ENCODE data around the gene UGT1A6. TPM values are rescaled to one million over a fixed set of nuclear protein-coding genes. Genes with fewer than 3 reads are reported as not detected.

Gene UGT1A6
- total and polyA plus RNA-seq, 2 of the 13 experiments (the other 11 are each of a cell fraction or from before 2014, with no cell fraction given) = 0.25 TPM; not detected in 1

GRCh38 chr2:233736868-233737653, 44.4 kb downstream of the UGT1A6 start (continued):
- TF ChIP-seq HNF4A (CRISPR knock-in tag; IDR thresholded peaks at IDR 0.05) (peak; percentile 66; the same call in 1 of the 2 replicates), TSC22D2 (CRISPR knock-in tag; IDR thresholded peaks at IDR 0.05; ENCODE audit: borderline replicate concordance) (0 out of 2 replicates have a peak, but pooled peaks have one; percentile 47), HDAC1 (CRISPR knock-in tag; IDR thresholded peaks at IDR 0.05) (peak; percentile 79), HDAC2 (CRISPR knock-in tag; IDR thresholded peaks at IDR 0.05) (peak; percentile 66), ZBTB26 (CRISPR knock-in tag; IDR thresholded peaks at IDR 0.05; ENCODE audit: borderline replicate concordance) (peak; percentile 34; the same call in 1 of the 2 replicates), PHF20 (CRISPR knock-in tag; IDR thresholded peaks at IDR 0.05) (peak; percentile 52; the same call in 1 of the 2 replicates), SP4 (CRISPR knock-in tag; IDR thresholded peaks at IDR 0.05) (peak; percentile 55; the same call in 1 of the 2 replicates), ELF3 (CRISPR knock-in tag; IDR thresholded peaks at IDR 0.05) (peak; percentile 94), ATF5 (CRISPR knock-in tag; IDR thresholded peaks at IDR 0.05; ENCODE audit: low read depth) (0 out of 2 replicates have a peak, but pooled peaks have one; percentile 29), PAXIP1 (CRISPR knock-in tag; conservative IDR thresholded peaks at IDR 0.05) (peak; percentile 84), NFKBIZ (CRISPR knock-in tag; IDR thresholded peaks at IDR 0.05) (0 out of 2 replicates have a peak, but pooled peaks have one; percentile 60), FOXJ3 (CRISPR knock-in tag; IDR thresholded peaks at IDR 0.05; ENCODE audit: borderline replicate concordance) (peak; percentile 43; the same call in 1 of the 2 replicates), BCL6 (CRISPR knock-in tag; IDR thresholded peaks at IDR 0.05) (peak; percentile 12; the same call in 1 of the 2 replicates), ZNF691 (CRISPR knock-in tag; IDR thresholded peaks at IDR 0.05; ENCODE audit: borderline replicate concordance, low read depth) (peak; percentile 22; the same call in 1 of the 2 replicates), TAF1 (CRISPR knock-in tag; IDR thresholded peaks at IDR 0.05) (peak; percentile 62), HINFP (CRISPR knock-in tag; IDR thresholded peaks at IDR 0.05; ENCODE audit: low read depth) (peak; percentile 40; the same call in 1 of the 2 replicates)

Measured in HepG2 (cell line).